Uterus (tissue), 2 donors: Measurements from ENCODE around the gene STK11.

Source experiments
- POLR2A ChIP-seq, 2 donors: fragments of 450-650 bp; IDR thresholded peaks; one replicate each; pipeline ENCODE4 v1.6.1; 2016; ENCODE audit warnings: antibody characterized with exemption in 2 of 2, mild to moderate bottlenecking in 1 of 2, moderate library complexity in 1 of 2
- TF ChIP-seq, protein P1 (sequence below), 4 experiments: fragments of 200-600 bp in 2 of 4; fragments of 450-650 bp in 2 of 4; sonication (generic) in 2 of 4; IDR thresholded peaks; one replicate each; pipeline ENCODE4 v1.5.1; 2016 to 2019; ENCODE audit warnings: antibody characterized with exemption in 4 of 4, mild to moderate bottlenecking in 2 of 4, moderate library complexity in 1 of 4

- TF ChIP-seq, protein P1, sequence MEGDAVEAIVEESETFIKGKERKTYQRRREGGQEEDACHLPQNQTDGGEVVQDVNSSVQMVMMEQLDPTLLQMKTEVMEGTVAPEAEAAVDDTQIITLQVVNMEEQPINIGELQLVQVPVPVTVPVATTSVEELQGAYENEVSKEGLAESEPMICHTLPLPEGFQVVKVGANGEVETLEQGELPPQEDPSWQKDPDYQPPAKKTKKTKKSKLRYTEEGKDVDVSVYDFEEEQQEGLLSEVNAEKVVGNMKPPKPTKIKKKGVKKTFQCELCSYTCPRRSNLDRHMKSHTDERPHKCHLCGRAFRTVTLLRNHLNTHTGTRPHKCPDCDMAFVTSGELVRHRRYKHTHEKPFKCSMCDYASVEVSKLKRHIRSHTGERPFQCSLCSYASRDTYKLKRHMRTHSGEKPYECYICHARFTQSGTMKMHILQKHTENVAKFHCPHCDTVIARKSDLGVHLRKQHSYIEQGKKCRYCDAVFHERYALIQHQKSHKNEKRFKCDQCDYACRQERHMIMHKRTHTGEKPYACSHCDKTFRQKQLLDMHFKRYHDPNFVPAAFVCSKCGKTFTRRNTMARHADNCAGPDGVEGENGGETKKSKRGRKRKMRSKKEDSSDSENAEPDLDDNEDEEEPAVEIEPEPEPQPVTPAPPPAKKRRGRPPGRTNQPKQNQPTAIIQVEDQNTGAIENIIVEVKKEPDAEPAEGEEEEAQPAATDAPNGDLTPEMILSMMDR (IDR thresholded peaks at IDR 0.05), result no peak
- TF ChIP-seq POLR2A (IDR thresholded peaks at IDR 0.05), result no peak
These were observed 32.3 kb upstream of the STK11 start for GRCh38 chr19:1173159-1173844.
